Neural cell (in vitro differentiated cells): ENCODE results near the gene ELK3. TPM values are rescaled to one million over a fixed set of nuclear protein-coding genes. Genes with fewer than 3 reads are reported as not detected.

Experiments
- H2AFZ ChIP-seq: fragments of 200-600, 300-800 bp; sonication (generic), shearing (Covaris generic); 2 replicates; pipeline ENCODE4 v1.6.0; 2014; ENCODE audit warnings: low read depth, mild to moderate bottlenecking, antibody characterized with exemption, low read length, moderate library complexity
- H3F3A ChIP-seq: fragments of 200-600 bp; shearing (Covaris generic); 2 replicates; pipeline ENCODE4 v1.6.1; 2016; ENCODE audit warnings: mild to moderate bottlenecking, moderate library complexity, mixed read lengths, antibody characterized with exemption, low read length; ENCODE audit not compliant: insufficient read depth, poor library complexity, severe bottlenecking
- H3K27ac ChIP-seq: fragments of 200-600, 300-800 bp; sonication (generic), shearing (Covaris generic); 2 replicates; pipeline ENCODE4 v1.5.1; 2014; ENCODE audit warnings: mild to moderate bottlenecking, low read length, moderate library complexity
- H3K27me3 ChIP-seq: fragments of 300-800, 200-600 bp; sonication (generic), shearing (Covaris generic); 2 replicates; pipeline ENCODE4 v1.6.0; 2014; ENCODE audit warnings: mild to moderate bottlenecking, low read depth, low read length, moderate library complexity; ENCODE audit not compliant: insufficient read depth
- H3K36me3 ChIP-seq: fragments of 300-800, 200-600 bp; sonication (generic), shearing (Covaris generic); 2 replicates; pipeline ENCODE4 v1.5.1; 2014; ENCODE audit warnings: mild to moderate bottlenecking, antibody characterized with exemption, low read length, moderate library complexity; ENCODE audit not compliant: insufficient read depth
- H3K4me2 ChIP-seq: fragments of 300-800, 200-600 bp; sonication (generic), shearing (Covaris generic); 2 replicates; pipeline ENCODE4 v1.6.0; 2014; ENCODE audit warnings: mild to moderate bottlenecking, low read length
- H3K4me3 ChIP-seq: fragments of 300-800, 200-600 bp; sonication (generic), shearing (Covaris generic); 2 replicates; pipeline ENCODE4 v1.5.1; 2014; ENCODE audit warnings: mild to moderate bottlenecking, low read length, moderate library complexity
- H3K79me2 ChIP-seq: fragments of 200-600 bp; shearing (Covaris generic); replicated peaks from 2 replicates; pipeline ENCODE4 v1.6.0; 2014; ENCODE audit warnings: mild to moderate bottlenecking, low read length, moderate library complexity; ENCODE audit not compliant: insufficient read depth
- H3K9ac ChIP-seq: fragments of 300-800, 200-600 bp; sonication (generic), shearing (Covaris generic); 2 replicates; pipeline ENCODE4 v1.6.1; 2016; ENCODE audit warnings: mild to moderate bottlenecking, low read length, mixed read lengths
- H3K9me2 ChIP-seq: fragments of 200-600 bp; shearing (Covaris generic); 2 replicates; pipeline ENCODE4 v1.6.1; 2016; ENCODE audit warnings: mild to moderate bottlenecking, low read length, mixed read lengths; ENCODE audit not compliant: insufficient read depth
- H3K9me3 ChIP-seq: fragments of 200-600, 300-800 bp; sonication (generic), shearing (Covaris generic); 2 replicates; pipeline ENCODE4 v1.6.1; 2016; ENCODE audit warnings: mild to moderate bottlenecking, mixed run types, low read length, moderate library complexity, mixed read lengths
- H4K20me1 ChIP-seq: fragments of 200-600 bp; shearing (Covaris generic); 2 replicates; pipeline ENCODE4 v1.6.1; 2016; ENCODE audit warnings: mild to moderate bottlenecking, mixed run types; ENCODE audit not compliant: insufficient read depth
- CTCF ChIP-seq: fragments of 450-650 bp; IDR thresholded peaks from 2 replicates; pipeline ENCODE4 v1.5.1; 2014; ENCODE audit warnings: antibody characterized with exemption, mild to moderate bottlenecking, moderate library complexity; ENCODE audit not compliant: poor library complexity, severe bottlenecking
- EP300 ChIP-seq: fragments of 450-650 bp; conservative IDR thresholded peaks from 2 replicates; pipeline ENCODE4 v1.6.1; 2014; ENCODE audit warnings: antibody characterized with exemption, mild to moderate bottlenecking, moderate library complexity; ENCODE audit not compliant: poor library complexity, severe bottlenecking
- EZH2 ChIP-seq: fragments of 200-600, 300-800 bp; shearing (Covaris generic), sonication (generic); IDR thresholded peaks from 2 replicates; pipeline ENCODE4 v1.6.1; 2014; ENCODE audit warnings: antibody characterized with exemption, low read length, borderline replicate concordance, mild to moderate bottlenecking; ENCODE audit not compliant: insufficient read depth, poor library complexity, severe bottlenecking
- MXI1 ChIP-seq: fragments of 450-650 bp; conservative IDR thresholded peaks from 2 replicates; pipeline ENCODE4 v1.6.1; 2014; ENCODE audit warnings: antibody characterized with exemption, mild to moderate bottlenecking; ENCODE audit not compliant: poor library complexity, severe bottlenecking
- POLR2AphosphoS5 ChIP-seq: IDR thresholded peaks from 2 replicates; pipeline ENCODE4 v1.6.1; 2012
- RAD21 ChIP-seq: fragments of 450-650 bp; conservative IDR thresholded peaks from 2 replicates; pipeline ENCODE4 v1.6.1; 2014; ENCODE audit warnings: antibody characterized with exemption, mild to moderate bottlenecking, moderate library complexity
- REST ChIP-seq: IDR thresholded peaks from 2 replicates; pipeline ENCODE4 v1.6.1; 2012; ENCODE audit warnings: borderline replicate concordance
- SMC3 ChIP-seq: fragments of 450-650 bp; conservative IDR thresholded peaks from 2 replicates; pipeline ENCODE4 v1.6.1; 2014; ENCODE audit warnings: antibody characterized with exemption, mild to moderate bottlenecking, moderate library complexity; ENCODE audit not compliant: poor library complexity
- TAF1 ChIP-seq: IDR thresholded peaks from 2 replicates; pipeline ENCODE4 v1.6.1; 2012; ENCODE audit warnings: low read depth
- polyA plus RNA-seq: library from polyadenylated mRNA; depleted of rRNA; stranded (reverse); fragments of >200 nt; gene quantifications from 2 replicates; pipeline ENCODE4 v1.2.3, GENCODE V29; 2014

Gene ELK3
- polyA plus RNA-seq, 1 donor from 2014 or later, result 0.10 TPM

- Histone ChIP-seq H3K36me3 (no peaks in the 10 kb centered on the region), H3K9me2 (no peaks in the 10 kb centered on the region), H3K27ac (no peak overlapping the region), H3K27me3 (no peaks in the 10 kb centered on the region), H3K4me2 (no peak overlapping the region), H3F3A (no peaks in the 10 kb centered on the region), H3K79me2 (no peaks in the 10 kb centered on the region), H3K9me3 (no peaks in the 10 kb centered on the region), H2AFZ (no peak overlapping the region), H4K20me1 (no peaks in the 10 kb centered on the region), H3K9ac (no peak overlapping the region), H3K4me3 (no peak overlapping the region)
- TF ChIP-seq RAD21 (no peak), EP300 (no peak), CTCF (no peak), POLR2AphosphoS5 (no peak), SMC3 (no peak), REST (no peak), EZH2 (no peak), TAF1 (no peak), MXI1 (no peak)
These were observed 43.7 kb upstream of the ELK3 start for GRCh38 chr12:96150442-96150841.

- H3K27me3 ChIP-seq, result no peaks in the 10 kb centered on the region
- no peaks in the 10 kb centered on the region for H3F3A ChIP-seq
- H3K4me2 ChIP-seq, result no peak overlapping the region
- H3K4me3 ChIP-seq, result no peak overlapping the region
- H4K20me1 ChIP-seq, result no peaks in the 10 kb centered on the region
- TF ChIP-seq TAF1 (no peak), EZH2 (no peak), REST (no peak), RAD21 (no peak), CTCF (no peak), EP300 (no peak), MXI1 (no peak), SMC3 (no peak), POLR2AphosphoS5 (no peak)
- H3K9me3 ChIP-seq, result no peaks in the 10 kb centered on the region
- H3K9me2 ChIP-seq, result no peaks in the 10 kb centered on the region
- H2AFZ ChIP-seq, result no peak overlapping the region
- H3K79me2 ChIP-seq, result no peaks in the 10 kb centered on the region
- no peaks in the 10 kb centered on the region for H3K36me3 ChIP-seq
- no peak overlapping the region for H3K27ac ChIP-seq
- no peak overlapping the region for H3K9ac ChIP-seq
These were observed 42.0 kb upstream of the ELK3 start for GRCh38 chr12:96152164-96152563.
